K562 (cell line): ENCODE measurements around the gene DENND2C. TPM values are rescaled to one million over a fixed set of nuclear protein-coding genes. Genes with fewer than 3 reads are reported as not detected.

ENCODE experiments used
- ATAC-seq: fragments of 200-7000 bp; cut with Tn5 transposase; 3 replicates; pipeline ENCODE4 v1.9.1; 2020; ENCODE audit warnings: moderate library complexity
- BruUV-seq: library from RNA; stranded (reverse); fragments of 400-500 nt; replicated peaks from 2 replicates; lab custom pipeline; 2021; lab: Mats Ljungman, UMichigan
- CTCF ChIA-PET: fragments of 300-600 bp; formaldehyde crosslinking; extraction: SDS; loops from one replicate; lab custom pipeline; 2021; ENCODE audit warnings: low intra/inter-chr PET ratio; lab: Yijun Ruan, JAX
- POLR2A ChIA-PET: fragments of 300-600, 350-650 bp; sonication (Branson Sonifier 250); formaldehyde crosslinking; extraction: SDS; loops from one replicate; lab custom pipeline; 2021; ENCODE audit warnings: antibody characterized with exemption, inconsistent platforms; lab: Yijun Ruan, JAX
- DNase-seq, 4 experiments: peaks; one replicate each; pipeline versions ENCODE4 v3.0.0 to v3.0.0-alpha.2; 2011 to 2018; ENCODE audit warnings: low spot score in 3 of 4, mixed read lengths in 3 of 4; ENCODE audit errors: extremely low read depth in 1 of 4
- FAIRE-seq: peaks from 2 replicates; lab custom pipeline; 2011; peaks lifted over from hg19 to GRCh38; lab: Jason Lieb, UNC
- H2AFZ ChIP-seq: 2 replicates; pipeline ENCODE4 v1.6.0; 2011; ENCODE audit warnings: low read depth, low read length, control low read depth, inconsistent platforms
- H3K27ac ChIP-seq: fragments of 200-600 bp; 3 replicates; pipeline ENCODE4 v1.8.0; 2011; ENCODE audit warnings: low read depth, mild to moderate bottlenecking, control low read depth, inconsistent platforms, low read length, moderate library complexity, mixed read lengths; ENCODE audit errors: extremely low read depth
- H3K27me3 ChIP-seq, 2 experiments: fragments of 300-600 bp in 1 of 2; 2 replicates in 1 of 2; 3 replicates in 1 of 2; pipeline versions ENCODE4 v1.6.0 to v1.8.0; 2011; ENCODE audit warnings: inconsistent platforms in 2 of 2, low read length in 2 of 2, mild to moderate bottlenecking in 1 of 2, mixed read lengths in 1 of 2, moderate library complexity in 1 of 2; ENCODE audit not compliant: control insufficient read depth in 2 of 2, insufficient read depth in 2 of 2
- H3K36me3 ChIP-seq: fragments of 300-600 bp; 3 replicates; pipeline ENCODE4 v1.8.0; 2011; ENCODE audit warnings: mild to moderate bottlenecking, low read length, inconsistent platforms; ENCODE audit not compliant: control insufficient read depth, insufficient read depth
- H3K4me1 ChIP-seq, 2 experiments: fragments of 200-600 bp in 1 of 2; replicated peaks in 1 of 2; 2 replicates in 1 of 2; 3 replicates in 1 of 2; pipeline versions ENCODE4 v1.5.1 to v1.8.0; 2011; ENCODE audit warnings: inconsistent platforms in 2 of 2, low read length in 2 of 2, mild to moderate bottlenecking in 1 of 2, mixed read lengths in 1 of 2, moderate library complexity in 1 of 2; ENCODE audit not compliant: control insufficient read depth in 2 of 2, insufficient read depth in 2 of 2
- H3K4me2 ChIP-seq: 2 replicates; pipeline ENCODE4 v1.6.1; 2011; ENCODE audit warnings: low read length, control low read depth, inconsistent platforms, mixed read lengths; ENCODE audit not compliant: insufficient read depth
- H3K4me3 ChIP-seq: fragments of 200-600 bp; sonication (generic), shearing (Covaris generic); 2 replicates; pipeline ENCODE4 v1.5.1; 2016; ENCODE audit warnings: control low read depth, inconsistent platforms
- H3K79me2 ChIP-seq: fragments of 200-600 bp; 3 replicates; pipeline ENCODE4 v1.8.0; 2011; ENCODE audit warnings: low read length, inconsistent platforms; ENCODE audit not compliant: control insufficient read depth, insufficient read depth
- H3K9ac ChIP-seq, 2 experiments: 2 replicates each; pipeline versions ENCODE4 v1.6.0 to v1.6.1; 2011; ENCODE audit warnings: low read depth in 2 of 2, low read length in 2 of 2, control low read depth in 1 of 2, inconsistent platforms in 1 of 2, mild to moderate bottlenecking in 1 of 2, mixed read lengths in 1 of 2; ENCODE audit not compliant: insufficient read depth in 1 of 2
- H3K9me1 ChIP-seq: one replicate; pipeline ENCODE4 v1.6.0; 2011; ENCODE audit warnings: inconsistent platforms, mild to moderate bottlenecking, low read length, moderate library complexity; ENCODE audit not compliant: control insufficient read depth, insufficient read depth
- H3K9me3 ChIP-seq: replicated peaks from 2 replicates; pipeline ENCODE4 v1.5.1; 2011; ENCODE audit warnings: low read depth, low read length, inconsistent platforms; ENCODE audit not compliant: control insufficient read depth, insufficient read depth
- H4K20me1 ChIP-seq: replicated peaks from 2 replicates; pipeline ENCODE4 v1.6.1; 2011; ENCODE audit warnings: low read length, inconsistent platforms, mixed read lengths; ENCODE audit not compliant: control insufficient read depth, insufficient read depth
- ATF2 ChIP-seq: sonication (generic); formaldehyde crosslinking; IDR thresholded peaks from 2 replicates; pipeline ENCODE4 v1.8.1; 2022; ENCODE audit warnings: missing genetic modification reagents
- CEBPZ ChIP-seq: fragments of 150-350 bp; IDR thresholded peaks from 2 replicates; pipeline ENCODE4 v1.6.1; 2014; ENCODE audit warnings: low read depth, mild to moderate bottlenecking, low read length, borderline replicate concordance
- HNRNPUL1 ChIP-seq: fragments of 200-400 bp; formaldehyde crosslinking; IDR thresholded peaks from 2 replicates; pipeline ENCODE4 v1.6.1; 2017; ENCODE audit warnings: low read length
- KLF13 ChIP-seq: fragments of 450-650 bp; IDR thresholded peaks from 2 replicates; pipeline ENCODE4 v1.6.1; 2016; ENCODE audit warnings: missing genetic modification characterization, low read depth, mild to moderate bottlenecking, missing compliant biosample characterization, moderate library complexity, borderline replicate concordance
- MEIS2 ChIP-seq: fragments of 450-650 bp; IDR thresholded peaks from 2 replicates; pipeline ENCODE4 v1.6.1; 2014; ENCODE audit warnings: mild to moderate bottlenecking; ENCODE audit not compliant: partially characterized antibody
- MTA1 ChIP-seq: fragments of 450-650 bp; IDR thresholded peaks from 2 replicates; pipeline ENCODE4 v1.6.1; 2017; ENCODE audit warnings: borderline replicate concordance
- NCOA4 ChIP-seq: fragments of 450-650 bp; IDR thresholded peaks from 2 replicates; pipeline ENCODE4 v1.6.1; 2018; ENCODE audit warnings: mild to moderate bottlenecking; ENCODE audit not compliant: partially characterized antibody
- PHB2 ChIP-seq: fragments of 450-650 bp; IDR thresholded peaks from 2 replicates; pipeline ENCODE4 v1.6.1; 2017; ENCODE audit warnings: low read depth
- SREBF2 ChIP-seq: sonication (generic); formaldehyde crosslinking; IDR thresholded peaks from 2 replicates; pipeline ENCODE4 v1.4.0; 2020; ENCODE audit warnings: mild to moderate bottlenecking, missing genetic modification reagents
- TAF7 ChIP-seq: fragments of 450-650 bp; IDR thresholded peaks from 2 replicates; pipeline ENCODE4 v1.6.1; 2016; ENCODE audit warnings: missing genetic modification characterization, missing compliant biosample characterization
- TCF7 ChIP-seq: sonication (generic); IDR thresholded peaks from 2 replicates; pipeline ENCODE4 v1.6.1; 2016; ENCODE audit warnings: antibody characterized with exemption, borderline replicate concordance
- ZBTB12 ChIP-seq: fragments of 250-450 bp; sonication (Bioruptor Pico); IDR thresholded peaks from 2 replicates; pipeline ENCODE4 v1.4.0; 2020
- ZNF197 ChIP-seq: fragments of 200-800 bp; sonication (Bioruptor generic); IDR thresholded peaks from 2 replicates; pipeline ENCODE4 v1.6.1; 2016; ENCODE audit warnings: low read depth, missing genetic modification characterization, missing compliant biosample characterization
- ZNF518B ChIP-seq: fragments of 250-450 bp; sonication (Bioruptor Pico); IDR thresholded peaks from 2 replicates; pipeline ENCODE4 v1.5.0; 2021; ENCODE audit warnings: mild to moderate bottlenecking, moderate library complexity
- WGBS: fragments of 100-300 bp; shearing (Covaris generic); methylation state at CpG from one replicate; pipeline ENCODE4 v1.1.6; 2016; ENCODE audit warnings: low coverage, mixed read lengths; ENCODE audit not compliant: insufficient coverage; ENCODE audit errors: missing lambda C conversion rate; 5-methylcytosine and 5-hydroxymethylcytosine counted together
- in situ Hi-C: fragments of 300-500 bp; cut with MboI; formaldehyde crosslinking; loops from 4 replicates; pipeline ENCODE4 v1.15.0; 2018; ENCODE audit warnings: inconsistent platforms, mixed read lengths
- intact Hi-C: fragments of 100-400 bp; cut with micrococcal nuclease; formaldehyde crosslinking; loops from 2 replicates; pipeline ENCODE4 v1.14.2; 2022
- polyA plus RNA-seq, 8 experiments: library from polyadenylated mRNA; depleted of rRNA in 4 of 8; stranded (reverse) in 5 of 8; unstranded in 3 of 8; fragments of >200 nt; fragmentation: Nextera tagmentation in 2 of 8; fragmentation: Illumina TruSeq in 1 of 8; extraction: Ambion mirVana in 2 of 8; extraction: Trizol in 1 of 8; gene quantifications; 2 replicates each; pipeline versions ENCODE4 v1.2.1 to v1.2.3, GENCODE V29; 2011 to 2014; ENCODE audit warnings: inconsistent platforms in 1 of 8, missing spikeins in 1 of 8
- total RNA-seq, 7 experiments: library from RNA; depleted of rRNA in 6 of 7; stranded (reverse); fragments of >200 nt in 6 of 7; fragmentation: Illumina TruSeq in 2 of 7; extraction: Trizol in 2 of 7; gene quantifications; 2 replicates each; pipeline versions ENCODE4 v1.2.1 to v1.2.3, GENCODE V29; 2011 to 2021; ENCODE audit warnings: low replicate concordance in 1 of 7

DENND2C gene
- total and polyA plus RNA-seq, 9 of the 15 experiments (the other 6 are each of a cell fraction or from before 2014, with no cell fraction given), result 0.03 to 0.25 (median 0.14) TPM

GRCh38 chr1:114545796-114546195, 124.1 kb downstream of the DENND2C start:
- no peaks in the 10 kb centered on the region for H4K20me1 ChIP-seq
- no peak overlapping the region for H3K4me2 ChIP-seq
- ATAC-seq (no peak), FAIRE-seq (no peak)
- intact Hi-C loops, result no loop called here
- 48% methylated on average over 2 of the region's 2 CpGs for WGBS
- no peak overlapping the region for H3K27ac ChIP-seq
- CTCF ChIA-PET, result no interaction called here
- BruUV-seq, result no TSS peak
- H3K4me3 ChIP-seq, result no peak overlapping the region
- H3K27me3 ChIP-seq, result no peaks in the 10 kb centered on the region
- TF ChIP-seq TAF7 (tag), result no peak
- TF ChIP-seq CEBPZ, result no peak
- no peak for TF ChIP-seq ZBTB12 (CRISPR knock-in tag)
- no peak for TF ChIP-seq PHB2
- TF ChIP-seq ZNF197 (CRISPR knock-in tag), result no peak
- TF ChIP-seq NCOA4, result no peak
- TF ChIP-seq MEIS2, result no peak
- no peak for TF ChIP-seq SREBF2
- no peak for TF ChIP-seq HNRNPUL1
- no peak for TF ChIP-seq MTA1
- TF ChIP-seq ZNF518B (CRISPR knock-in tag), result no peak
- TF ChIP-seq TCF7, result no peak
- no peak for TF ChIP-seq KLF13 (tag)
- TF ChIP-seq ATF2 (CRISPR knock-in tag), result no peak
- TF ChIP-seq, all 486 proteins: peak for 0
- Histone ChIP-seq H3K79me2 (no peaks in the 10 kb centered on the region), H3K36me3 (no peaks in the 10 kb centered on the region), H3K4me1 (no peaks in the 10 kb centered on the region), H3K9me1 (no peaks in the 10 kb centered on the region), H3K9me3 (no peaks in the 10 kb centered on the region), H2AFZ (no peak overlapping the region), H3K9ac (no peak overlapping the region)
- POLR2A ChIA-PET, result interaction anchor here (0.7 kb wide), 1 partner anchor 19 kb away, joined by 3 read pairs; no protein-coding TSS in a partner anchor
- in situ Hi-C loops, result no loop called here
- no peak for DNase-seq
